Adipocyte (in vitro differentiated cells): ENCODE measurements around the gene ARHGAP26.
A peak's percentile ranks its signal among the peaks of the same experiment; 100 is the strongest.

Experiments
- DNase-seq: peaks from one replicate; pipeline ENCODE4 v3.0.0-alpha.2; 2015; ENCODE audit warnings: low read depth
- H3K27me3 ChIP-seq: replicated peaks from 2 replicates; pipeline ENCODE4 v1.7.0; 2013; ENCODE audit warnings: mild to moderate bottlenecking, low read length, moderate library complexity; ENCODE audit not compliant: control insufficient read depth, insufficient read depth
- H3K36me3 ChIP-seq: 2 replicates; pipeline ENCODE4 v1.7.0; 2013; ENCODE audit warnings: low read length, mild to moderate bottlenecking, moderate library complexity; ENCODE audit not compliant: control insufficient read depth, insufficient read depth, severe bottlenecking
- H3K4me1 ChIP-seq: 2 replicates; pipeline ENCODE4 v1.7.0; 2013; ENCODE audit warnings: mild to moderate bottlenecking, low read length, moderate library complexity; ENCODE audit not compliant: control insufficient read depth, insufficient read depth
- H3K4me3 ChIP-seq: 2 replicates; pipeline ENCODE4 v1.7.0; 2013; ENCODE audit warnings: mild to moderate bottlenecking, low read length, moderate library complexity
- H3K9ac ChIP-seq: 2 replicates; pipeline ENCODE4 v1.7.0; 2013; ENCODE audit warnings: mild to moderate bottlenecking, low read length, moderate library complexity
- H3K9me3 ChIP-seq: 2 replicates; pipeline ENCODE4 v1.7.0; 2013; ENCODE audit warnings: mild to moderate bottlenecking, low read length, moderate library complexity; ENCODE audit not compliant: control insufficient read depth

The ARHGAP26 gene

GRCh38 chr5:142859037-142859436, 88.9 kb downstream of the ARHGAP26 start:
- peaks cover 6% of the 10 kb centered on the region for H3K4me1 ChIP-seq
- DNase-seq, result no peak
- H3K9ac ChIP-seq, result no peak overlapping the region
- H3K36me3 ChIP-seq, result no peaks in the 10 kb centered on the region
- no peaks in the 10 kb centered on the region for H3K27me3 ChIP-seq
- H3K4me3 ChIP-seq, result no peak overlapping the region
- no peaks in the 10 kb centered on the region for H3K9me3 ChIP-seq

GRCh38 chr5:142860270-142860669, 90.1 kb downstream of the ARHGAP26 start:
- H3K4me1 ChIP-seq, result peaks cover 6% of the 10 kb centered on the region
- H3K9ac ChIP-seq, result no peak overlapping the region
- H3K27me3 ChIP-seq, result no peaks in the 10 kb centered on the region
- no peak for DNase-seq
- no peaks in the 10 kb centered on the region for H3K9me3 ChIP-seq
- H3K36me3 ChIP-seq, result no peaks in the 10 kb centered on the region
- no peak overlapping the region for H3K4me3 ChIP-seq

GRCh38 chr5:142861011-142861410, 90.8 kb downstream of the ARHGAP26 start:
- DNase-seq, result no peak
- H3K4me1 ChIP-seq, result peaks cover 6% of the 10 kb centered on the region
- H3K9me3 ChIP-seq, result no peaks in the 10 kb centered on the region
- H3K27me3 ChIP-seq, result no peaks in the 10 kb centered on the region
- no peak overlapping the region for H3K4me3 ChIP-seq
- no peaks in the 10 kb centered on the region for H3K36me3 ChIP-seq
- H3K9ac ChIP-seq, result no peak overlapping the region

- Histone ChIP-seq H3K9ac (no peak overlapping the region), H3K36me3 (no peaks in the 10 kb centered on the region), H3K4me3 (no peak overlapping the region), H3K4me1 (peaks cover 12% of the 10 kb centered on the region), H3K9me3 (no peaks in the 10 kb centered on the region), H3K27me3 (no peaks in the 10 kb centered on the region)
- no peak for DNase-seq
Observed at GRCh38 chr5:142862594-142862993, 92.4 kb downstream of the ARHGAP26 start.

- Histone ChIP-seq H3K4me3 (no peak overlapping the region), H3K9me3 (no peaks in the 10 kb centered on the region), H3K4me1 (peaks cover 12% of the 10 kb centered on the region), H3K9ac (no peak overlapping the region), H3K36me3 (no peaks in the 10 kb centered on the region), H3K27me3 (no peaks in the 10 kb centered on the region)
- no peak for DNase-seq
Observed at GRCh38 chr5:142863856-142864255, 93.7 kb downstream of the ARHGAP26 start.

GRCh38 chr5:142864290-142865260, 94.4 kb downstream of the ARHGAP26 start:
- H3K27me3 ChIP-seq, result no peaks in the 10 kb centered on the region
- no peak overlapping the region for H3K4me3 ChIP-seq
- no peaks in the 10 kb centered on the region for H3K36me3 ChIP-seq
- no peaks in the 10 kb centered on the region for H3K9me3 ChIP-seq
- DNase-seq, result no peak
- peaks cover 12% of the 10 kb centered on the region for H3K4me1 ChIP-seq
- no peak overlapping the region for H3K9ac ChIP-seq

GRCh38 chr5:142865631-142866030, 95.5 kb downstream of the ARHGAP26 start:
- H3K4me3 ChIP-seq, result no peak overlapping the region
- H3K9ac ChIP-seq, result no peak overlapping the region
- H3K4me1 ChIP-seq, result peaks cover 12% of the 10 kb centered on the region
- no peaks in the 10 kb centered on the region for H3K9me3 ChIP-seq
- DNase-seq, result no peak
- H3K27me3 ChIP-seq, result no peaks in the 10 kb centered on the region
- no peaks in the 10 kb centered on the region for H3K36me3 ChIP-seq

- no peak overlapping the region for H3K9ac ChIP-seq
- no peaks in the 10 kb centered on the region for H3K27me3 ChIP-seq
- H3K4me3 ChIP-seq, result no peak overlapping the region
- H3K4me1 ChIP-seq, result peaks cover 12% of the 10 kb centered on the region
- peak; percentile 72 for DNase-seq
- H3K36me3 ChIP-seq, result no peaks in the 10 kb centered on the region
- no peaks in the 10 kb centered on the region for H3K9me3 ChIP-seq
Observed at GRCh38 chr5:142866563-142867275, 96.5 kb downstream of the ARHGAP26 start.

- H3K4me1 ChIP-seq, result peaks cover 12% of the 10 kb centered on the region
- peak; percentile 36 for DNase-seq
- no peaks in the 10 kb centered on the region for H3K27me3 ChIP-seq
- no peaks in the 10 kb centered on the region for H3K36me3 ChIP-seq
- no peak overlapping the region for H3K9ac ChIP-seq
- no peak overlapping the region for H3K4me3 ChIP-seq
- H3K9me3 ChIP-seq, result no peaks in the 10 kb centered on the region
Observed at GRCh38 chr5:142869886-142870285, 99.7 kb downstream of the ARHGAP26 start.

GRCh38 chr5:142870532-142871362, 100.6 kb downstream of the ARHGAP26 start:
- H3K9me3 ChIP-seq, result no peaks in the 10 kb centered on the region
- H3K36me3 ChIP-seq, result no peaks in the 10 kb centered on the region
- no peak for DNase-seq
- H3K4me1 ChIP-seq, result peaks cover 14% of the 10 kb centered on the region
- no peaks in the 10 kb centered on the region for H3K27me3 ChIP-seq
- H3K9ac ChIP-seq, result no peak overlapping the region
- H3K4me3 ChIP-seq, result no peak overlapping the region
